ENCODE results near the gene BEST2. TPM values are rescaled to one million over a fixed set of nuclear protein-coding genes. Genes with fewer than 3 reads are reported as not detected.
"Not testable (repeated sequence)": the region's sequence is repeated elsewhere in the genome, so short reads cannot be mapped to it uniquely, and the experiment has no call there.

The BEST2 gene
- total RNA-seq, 1 donor from 2014 or later = not detected

- intact Hi-C loops (cut with micrococcal nuclease) = loop anchor here (1.0 kb wide), 3 partner anchors 19 to 36 kb away; no protein-coding TSS in a partner anchor
Measured at GRCh38 chr19:12796146-12797071, 44.8 kb downstream of the BEST2 start.

GRCh38 chr19:12797141-12797587 is 45.6 kb downstream of the BEST2 start:
- intact Hi-C loops (cut with micrococcal nuclease) = no loop called here

DNA sequence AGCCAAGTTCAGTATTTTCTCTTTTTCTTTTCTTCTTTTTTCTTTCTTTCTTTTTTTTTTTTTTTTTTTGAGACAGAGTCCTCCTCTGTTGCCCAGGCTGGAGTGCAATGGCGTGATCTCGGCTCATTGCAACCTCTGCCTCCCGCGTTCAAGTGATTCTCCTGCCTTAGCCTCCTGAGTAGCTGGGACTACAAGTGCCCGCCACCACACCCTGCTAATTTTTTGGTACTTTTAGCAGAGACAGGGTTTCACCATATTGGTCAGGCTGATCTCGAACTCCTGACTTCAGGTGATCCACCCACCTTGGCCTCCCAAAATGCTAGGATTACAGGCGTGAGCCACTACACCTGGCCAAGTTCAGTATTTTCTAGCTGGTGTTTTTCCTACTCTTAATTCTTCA is 46.0 kb downstream of the BEST2 start:
- intact Hi-C loops (cut with micrococcal nuclease) = not testable (repeated sequence)

- intact Hi-C loops (cut with micrococcal nuclease) = no loop called here
Measured at GRCh38 chr19:12799742-12800465, 48.3 kb downstream of the BEST2 start.

DNA sequence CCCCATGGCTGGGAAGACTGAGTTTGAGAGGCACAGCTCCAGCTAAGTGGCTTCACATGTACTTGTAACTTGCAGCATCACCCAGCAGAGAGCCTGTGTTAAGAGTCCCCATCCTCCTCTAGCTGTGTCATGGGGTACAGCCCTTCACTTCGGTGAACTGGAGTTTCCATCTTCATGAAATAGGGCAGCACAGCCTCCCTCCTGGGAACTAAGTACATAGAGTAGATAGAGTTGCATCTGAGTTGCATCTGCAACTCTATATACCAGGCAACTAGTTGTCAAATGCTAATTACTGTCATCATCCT is 48.8 kb downstream of the BEST2 start:
- intact Hi-C loops (cut with micrococcal nuclease) = no loop called here

DNA sequence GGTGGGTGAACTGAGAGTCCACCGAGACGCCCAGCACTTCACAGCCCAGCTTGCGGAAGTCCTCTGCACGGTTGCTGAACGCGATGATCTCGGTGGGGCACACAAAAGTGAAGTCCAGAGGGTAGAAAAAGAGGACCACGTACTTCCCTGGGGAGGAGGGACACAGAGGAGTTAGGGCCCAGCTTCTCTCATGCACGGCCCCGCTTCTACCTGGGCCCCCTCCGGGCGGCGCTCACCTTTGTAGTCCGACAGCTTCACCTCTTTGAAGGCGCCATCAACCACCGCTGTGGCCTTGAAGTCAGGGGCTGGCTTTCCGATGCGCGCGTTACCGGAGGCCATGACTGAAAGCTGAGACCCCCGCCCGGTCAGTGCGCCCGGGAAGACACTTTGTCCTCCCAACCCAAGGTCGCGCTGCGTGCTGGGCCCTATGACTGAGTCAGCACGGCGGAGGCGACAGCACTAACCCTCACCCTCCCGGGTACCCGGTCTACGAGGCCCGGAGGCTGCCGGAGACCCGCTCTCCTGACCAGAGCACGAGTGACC is 49.4 kb downstream of the BEST2 start:
- intact Hi-C loops (cut with micrococcal nuclease) = no loop called here

DNA sequence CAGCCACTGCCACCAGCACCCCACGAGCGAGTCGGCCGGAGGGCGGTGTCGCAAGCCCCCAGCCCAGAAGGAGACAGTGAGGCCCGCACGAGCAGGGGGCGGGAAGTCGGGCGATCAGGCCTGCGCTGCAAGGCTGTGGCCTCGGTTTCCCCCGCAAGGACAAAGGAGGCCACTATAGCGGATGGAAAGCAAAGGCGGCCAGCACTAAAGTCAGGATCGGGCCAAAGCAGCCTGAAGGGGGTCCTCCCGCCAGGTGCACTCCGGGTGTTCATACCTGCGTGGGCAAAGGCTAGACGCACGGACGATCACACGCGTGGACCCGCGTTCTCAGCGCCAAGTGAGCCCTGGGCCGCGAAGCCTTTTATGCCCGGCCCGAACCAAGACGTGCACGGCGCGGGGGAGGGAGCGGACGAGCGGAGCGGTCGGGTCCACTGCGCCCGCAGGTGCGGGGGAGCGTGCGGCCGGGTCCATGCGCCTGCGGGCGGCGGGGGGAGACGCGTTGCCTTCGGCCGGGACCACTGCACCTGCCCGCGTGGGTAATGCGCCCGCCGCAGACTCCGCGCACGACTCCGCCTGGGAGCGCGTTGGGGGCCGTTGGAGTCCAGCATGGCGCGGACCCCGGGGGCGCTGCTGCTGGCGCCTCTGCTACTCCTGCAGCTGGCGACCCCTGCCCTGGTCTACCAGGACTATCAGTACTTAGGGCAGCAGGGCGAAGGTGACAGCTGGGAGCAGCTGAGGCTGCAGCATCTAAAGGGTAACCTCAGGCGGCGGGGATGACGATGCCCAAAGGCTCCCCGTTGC is 50.1 kb downstream of the BEST2 start, which contains the start of the genes PRDX2 and THSD8:
Gene PRDX2, minus strand, starts transcription at position 335 of the 801 bp plus-strand sequence. CDS start 539 bp downstream, outside the sequence.
Gene THSD8, plus strand, starts transcription at position 604 of the 801 bp plus-strand sequence. Its CDS starts 3 bp downstream, at position 607.
- intact Hi-C loops (cut with micrococcal nuclease) = no loop called here

- intact Hi-C loops (cut with micrococcal nuclease) = no loop called here
Measured at GRCh38 chr19:12802267-12803106, 50.9 kb downstream of the BEST2 start.

DNA sequence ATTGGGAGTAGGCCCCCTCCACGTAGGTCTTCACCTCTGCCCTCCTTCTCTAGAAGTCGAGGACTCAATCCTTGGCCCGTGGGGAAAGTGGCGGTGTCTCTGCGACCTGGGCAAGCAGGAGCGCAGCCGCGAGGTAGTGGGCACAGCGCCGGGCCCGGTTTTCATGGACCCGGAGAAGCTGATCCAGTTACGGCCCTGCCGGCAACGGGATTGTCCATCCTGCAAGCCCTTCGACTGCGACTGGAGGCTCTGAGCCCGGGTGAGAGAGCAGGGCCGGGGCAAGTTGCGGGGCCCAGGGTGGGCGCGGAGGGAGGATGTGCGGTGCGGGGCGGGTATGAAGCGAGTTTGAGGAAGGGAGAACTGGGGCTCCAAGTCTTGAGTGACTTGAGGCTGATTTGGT is 52.5 kb downstream of the BEST2 start:
- intact Hi-C loops (cut with micrococcal nuclease) = no loop called here

- intact Hi-C loops (cut with micrococcal nuclease) = no loop called here
Measured at GRCh38 chr19:12806242-12807081, 54.9 kb downstream of the BEST2 start, which contains the start of gene RNASEH2A. Gene RNASEH2A, plus strand, starts transcription at chr19:12806584. Its CDS starts 90 bp downstream, at chr19:12806674.

Other genes with a start within 250 kb of the BEST2 start
- 10.1 and 12.1 TPM in 2 replicates for gene ZNF564, start 200.3 kb upstream of the BEST2 start, total RNA-seq
- 13.2 TPM in 2 replicates for gene ZNF490, start 141.0 kb upstream of the BEST2 start, total RNA-seq
- 30.6 and 34.4 TPM in 2 replicates for gene ZNF791, start 140.9 kb upstream of the BEST2 start, total RNA-seq
- 120 and 134 TPM in 2 replicates for gene MAN2B1, start 85.0 kb upstream of the BEST2 start, total RNA-seq
- gene WDR83, start 85.0 kb upstream of the BEST2 start, total RNA-seq = 18.4 and 18.6 TPM in 2 replicates
- 94.8 and 101 TPM in 2 replicates for gene DHPS, start 69.9 kb upstream of the BEST2 start, total RNA-seq
- gene GNG14, start 63.8 kb upstream of the BEST2 start, total RNA-seq = not detected in 2 replicates
- 6.2 and 6.8 TPM in 2 replicates for gene FBXW9, start 55.2 kb upstream of the BEST2 start, total RNA-seq
- gene TNPO2, start 27.9 kb upstream of the BEST2 start, total RNA-seq = 82.2 and 84.3 TPM in 2 replicates
- 176 and 181 TPM in 2 replicates for gene TRIR, start 17.1 kb upstream of the BEST2 start, total RNA-seq
- 61.5 and 68.5 TPM in 2 replicates for gene GET3, start 14.3 kb upstream of the BEST2 start, total RNA-seq
- gene HOOK2, start 23.8 kb downstream of the BEST2 start, total RNA-seq = 12.0 and 14.6 TPM in 2 replicates
- gene JUNB, start 39.7 kb downstream of the BEST2 start, total RNA-seq = 101 and 105 TPM in 2 replicates
- 278 and 282 TPM in 2 replicates for gene PRDX2, start 50.0 kb downstream of the BEST2 start, total RNA-seq
- 26.6 and 29.4 TPM in 2 replicates for gene THSD8, start 50.3 kb downstream of the BEST2 start, total RNA-seq
- gene RNASEH2A, start 54.8 kb downstream of the BEST2 start, total RNA-seq = 33.9 and 35.1 TPM in 2 replicates
- gene RTBDN, start 82.8 kb downstream of the BEST2 start, total RNA-seq = not detected in 2 replicates
- 0.73 and 1.0 TPM in 2 replicates for gene MAST1, start 86.7 kb downstream of the BEST2 start, total RNA-seq
- 22.6 and 22.7 TPM in 2 replicates for gene DNASE2, start 129.7 kb downstream of the BEST2 start, total RNA-seq
- gene KLF1, start 135.4 kb downstream of the BEST2 start, total RNA-seq = 0.11 and 0.32 TPM in 2 replicates
- 40.9 and 43.2 TPM in 2 replicates for gene GCDH, start 139.4 kb downstream of the BEST2 start, total RNA-seq
- 2.5 and 3.8 TPM in 2 replicates for gene SYCE2, start 167.5 kb downstream of the BEST2 start, total RNA-seq
- 100 TPM in 2 replicates for gene FARSA, start 181.9 kb downstream of the BEST2 start, total RNA-seq
- 1,104 and 1,112 TPM in 2 replicates for gene CALR, start 186.8 kb downstream of the BEST2 start, total RNA-seq
- 115 and 119 TPM in 2 replicates for gene RAD23A, start 194.1 kb downstream of the BEST2 start, total RNA-seq
- 17.6 and 19.6 TPM in 2 replicates for gene GADD45GIP1, start 205.4 kb downstream of the BEST2 start, total RNA-seq
- gene DAND5, start 217.8 kb downstream of the BEST2 start, total RNA-seq = not detected in 2 replicates
- 0.91 and 1.3 TPM in 2 replicates for gene NFIX, start 243.7 kb downstream of the BEST2 start, total RNA-seq